Right cardiac atrium (tissue), 5 donors: Measurements from ENCODE around the gene PCDHB1. TPM values are rescaled to one million over a fixed set of nuclear protein-coding genes. Genes with fewer than 3 reads are reported as not detected.
"Not testable (repeated sequence)": the region's sequence is repeated elsewhere in the genome, so short reads cannot be mapped to it uniquely, and the experiment has no call there.

Experiments used
- ATAC-seq, 2 donors: fragments of 200-7000 bp; cut with Tn5 transposase; one replicate each; pipeline versions ENCODE4 v1.8.0 to v1.9.1; 2020; ENCODE audit warnings: moderate library complexity in 2 of 2, mild to moderate bottlenecking in 1 of 2
- DNase-seq, 3 donors: peaks; one replicate each; pipeline ENCODE4 v3.0.0-alpha.2; 2020
- H3K27ac ChIP-seq: one replicate; pipeline ENCODE4 v1.5.1; 2013; ENCODE audit warnings: mild to moderate bottlenecking, low read length, control low read depth, moderate library complexity
- H3K27me3 ChIP-seq: one replicate; pipeline ENCODE4 v1.6.1; 2013; ENCODE audit not compliant: control insufficient read depth, insufficient read depth
- H3K4me1 ChIP-seq: one replicate; pipeline ENCODE4 v1.6.1; 2013; ENCODE audit warnings: low read length; ENCODE audit not compliant: control insufficient read depth, insufficient read depth
- H3K4me3 ChIP-seq: one replicate; pipeline ENCODE4 v1.5.1; 2013; ENCODE audit warnings: low read length, control low read depth
- H3K9me3 ChIP-seq: one replicate; pipeline ENCODE4 v1.6.1; 2013; ENCODE audit warnings: low read length; ENCODE audit not compliant: control insufficient read depth
- WGBS: extraction: QIAGEN DNeasy Blood & Tissue Kit; methylation state at CpG from one replicate; pipeline ENCODE4 v1.1.7; 2013; 5-methylcytosine and 5-hydroxymethylcytosine counted together
- intact Hi-C, 4 donors: fragments of 100-400 bp; cut with DNase I; formaldehyde crosslinking; loops; one replicate each; pipeline versions ENCODE4 v1.11.0 to v1.14.0; 2022 to 2023
- polyA plus RNA-seq: library from polyadenylated mRNA; stranded (reverse); fragments of 200-250 nt; gene quantifications from one replicate; pipeline ENCODE4 v1.2.3, GENCODE V29; 2013
- total RNA-seq, 4 donors: library from RNA; stranded (reverse); fragmentation: NEBNext Ultra II Directional; extraction: Animal tissue kit (Norgen Biotek cat#: 25700); gene quantifications; one replicate each; pipeline ENCODE4 v1.2.1, GENCODE V29; 2021
- donor health status: healthy with polysubstance abuse.
- donor health status: DM: no; HTN: yes; CAD: no.
- donor health status: DM: no; HTN: no; CAD: no.
- donor health status: DM: no; HTN: yes; CAD: no; lungs with severe emphysema.
- donor health status: DM: yes; HTN: yes; CAD: no.

The PCDHB1 gene
- total and polyA plus RNA-seq, 5 donors, result not detected

DNA sequence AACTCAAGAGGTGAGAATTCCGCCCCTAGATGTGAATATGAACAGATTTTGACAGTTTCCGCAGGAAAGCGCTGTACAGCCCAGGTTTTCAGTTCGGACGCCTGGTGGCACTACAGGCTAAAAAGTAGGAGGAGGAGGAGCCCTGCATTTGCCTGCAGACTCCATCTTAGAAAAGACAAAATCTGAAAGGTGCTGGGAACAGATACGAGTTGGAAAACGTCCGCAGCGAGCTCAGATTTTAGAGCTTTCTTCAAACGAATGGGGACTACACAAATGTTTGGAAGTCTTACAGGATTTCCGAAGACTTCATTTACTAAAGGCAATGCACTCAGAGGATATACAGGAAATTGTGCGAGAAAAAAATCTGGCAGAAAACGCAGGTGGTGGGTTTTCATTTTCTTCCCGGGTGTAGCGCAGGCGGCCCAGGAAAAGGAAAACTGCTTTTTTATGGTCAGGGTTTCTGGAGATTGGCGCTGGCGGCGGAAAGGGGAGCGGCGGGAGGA, 33.4 kb downstream of the PCDHB1 start:
- WGBS, result 8% methylated on average over 21 of the region's 21 CpGs
- intact Hi-C loops, result no loop called here
- H3K27ac ChIP-seq, result no peak overlapping the region
- H3K27me3 ChIP-seq, result no peaks in the 10 kb centered on the region
- peak overlapping the region; percentile 81 for H3K4me3 ChIP-seq
- no peaks in the 10 kb centered on the region for H3K9me3 ChIP-seq
- ATAC-seq (peak; percentile 71 to 77), DNase-seq (peak; percentile 16 to 59 (median 35))
- no peaks in the 10 kb centered on the region for H3K4me1 ChIP-seq

DNA sequence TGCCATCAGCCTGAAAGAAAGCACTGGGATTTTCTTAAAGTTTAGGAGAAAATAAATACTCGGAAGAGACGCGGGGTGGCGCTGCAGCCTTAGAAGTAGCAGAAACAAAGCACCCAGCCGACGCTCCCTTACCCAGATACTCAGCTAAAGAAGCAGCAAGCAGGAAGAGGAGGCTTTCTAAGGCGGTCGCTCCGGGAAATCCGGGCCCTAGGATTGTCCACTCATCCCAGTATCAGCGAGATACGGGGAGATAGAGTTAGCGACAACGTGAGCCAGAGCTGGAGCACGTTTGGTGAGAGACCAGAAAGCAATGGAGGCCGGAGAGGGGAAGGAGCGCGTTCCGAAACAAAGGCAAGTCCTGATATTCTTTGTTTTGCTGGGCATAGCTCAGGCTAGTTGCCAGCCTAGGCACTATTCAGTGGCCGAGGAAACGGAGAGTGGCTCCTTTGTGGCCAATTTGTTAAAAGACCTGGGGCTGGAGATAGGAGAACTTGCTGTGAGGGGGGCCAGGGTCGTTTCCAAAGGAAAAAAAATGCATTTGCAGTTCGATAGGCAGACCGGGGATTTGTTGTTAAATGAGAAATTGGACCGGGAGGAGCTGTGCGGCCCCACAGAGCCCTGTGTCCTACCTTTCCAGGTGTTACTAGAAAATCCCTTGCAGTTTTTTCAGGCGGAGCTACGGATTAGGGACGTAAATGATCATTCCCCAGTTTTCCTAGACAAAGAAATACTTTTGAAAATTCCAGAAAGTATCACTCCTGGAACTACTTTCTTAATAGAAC, 43.5 kb downstream of the PCDHB1 start, which contains the start of gene PCDHB2:
PCDHB2 (plus strand) TSS at position 135 of the 782 bp plus-strand sequence; CDS start at position 311, 176 bp downstream.
- DNase-seq, result peak; percentile 38 to 72 (median 54)
- peak within 1 kb of the TSS; percentile 49 for H3K4me3 ChIP-seq
- no peak within 1 kb of the TSS for H3K27ac ChIP-seq
- H3K4me1 ChIP-seq, result no peaks in the 10 kb centered on the region
- H3K9me3 ChIP-seq, result peaks cover 8% of the 10 kb centered on the region
- WGBS, result 11% methylated on average over 29 of the region's 29 CpGs
- no peaks in the 10 kb centered on the region for H3K27me3 ChIP-seq
- intact Hi-C loops, result no loop called here
- ATAC-seq, result peak; percentile 36 to 62

DNA sequence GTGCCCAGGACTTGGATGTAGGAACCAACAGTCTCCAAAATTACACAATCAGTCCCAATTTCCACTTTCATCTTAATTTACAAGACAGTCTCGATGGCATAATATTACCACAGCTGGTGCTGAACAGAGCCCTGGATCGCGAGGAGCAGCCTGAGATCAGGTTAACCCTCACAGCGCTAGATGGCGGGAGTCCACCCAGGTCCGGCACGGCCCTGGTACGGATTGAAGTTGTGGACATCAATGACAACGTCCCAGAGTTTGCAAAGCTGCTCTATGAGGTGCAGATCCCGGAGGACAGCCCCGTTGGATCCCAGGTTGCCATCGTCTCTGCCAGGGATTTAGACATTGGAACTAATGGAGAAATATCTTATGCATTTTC, 44.1 kb downstream of the PCDHB1 start:
- ATAC-seq (no peak), DNase-seq (peak in 2 of 3 donors; percentile 16 to 29)
- peak overlapping the region; percentile 49 for H3K4me3 ChIP-seq
- no peaks in the 10 kb centered on the region for H3K4me1 ChIP-seq
- 39% methylated on average over 12 of the region's 12 CpGs for WGBS
- no peaks in the 10 kb centered on the region for H3K27me3 ChIP-seq
- intact Hi-C loops, result no loop called here
- no peak overlapping the region for H3K27ac ChIP-seq
- peaks cover 8% of the 10 kb centered on the region for H3K9me3 ChIP-seq

DNA sequence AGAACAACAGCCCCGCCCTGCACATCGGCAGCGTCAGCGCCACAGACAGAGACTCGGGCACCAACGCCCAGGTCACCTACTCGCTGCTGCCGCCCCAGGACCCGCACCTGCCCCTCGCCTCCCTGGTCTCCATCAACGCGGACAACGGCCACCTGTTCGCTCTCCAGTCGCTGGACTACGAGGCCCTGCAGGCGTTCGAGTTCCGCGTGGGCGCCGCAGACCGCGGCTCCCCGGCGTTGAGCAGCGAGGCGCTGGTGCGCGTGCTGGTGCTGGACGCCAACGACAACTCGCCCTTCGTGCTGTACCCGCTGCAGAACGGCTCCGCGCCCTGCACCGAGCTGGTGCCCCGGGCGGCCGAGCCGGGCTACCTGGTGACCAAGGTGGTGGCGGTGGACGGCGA, 45.0 kb downstream of the PCDHB1 start:
- H3K4me1 ChIP-seq, H3K27ac ChIP-seq, H3K27me3 ChIP-seq, intact Hi-C loops, ATAC-seq, DNase-seq, H3K4me3 ChIP-seq, H3K9me3 ChIP-seq: not testable (repeated sequence)
- WGBS, result 28% methylated on average over 27 of the region's 46 CpGs

DNA sequence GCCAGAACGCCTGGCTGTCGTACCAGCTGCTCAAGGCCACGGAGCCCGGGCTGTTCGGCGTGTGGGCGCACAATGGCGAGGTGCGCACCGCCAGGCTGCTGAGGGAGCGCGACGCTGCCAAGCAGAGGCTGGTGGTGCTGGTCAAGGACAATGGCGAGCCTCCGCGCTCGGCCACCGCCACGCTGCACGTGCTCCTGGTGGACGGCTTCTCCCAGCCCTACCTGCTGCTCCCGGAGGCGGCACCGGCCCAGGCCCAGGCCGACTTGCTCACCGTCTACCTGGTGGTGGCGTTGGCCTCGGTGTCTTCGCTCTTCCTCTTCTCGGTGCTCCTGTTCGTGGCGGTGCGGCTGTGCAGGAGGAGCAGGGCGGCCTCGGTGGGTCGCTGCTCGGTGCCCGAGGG, 45.4 kb downstream of the PCDHB1 start:
- DNase-seq, result peak in 1 of 3 donors; percentile 21
- H3K27ac ChIP-seq, ATAC-seq, intact Hi-C loops, H3K27me3 ChIP-seq, H3K9me3 ChIP-seq, H3K4me1 ChIP-seq, H3K4me3 ChIP-seq: not testable (repeated sequence)
- 27% methylated on average over 32 of the region's 38 CpGs for WGBS

DNA sequence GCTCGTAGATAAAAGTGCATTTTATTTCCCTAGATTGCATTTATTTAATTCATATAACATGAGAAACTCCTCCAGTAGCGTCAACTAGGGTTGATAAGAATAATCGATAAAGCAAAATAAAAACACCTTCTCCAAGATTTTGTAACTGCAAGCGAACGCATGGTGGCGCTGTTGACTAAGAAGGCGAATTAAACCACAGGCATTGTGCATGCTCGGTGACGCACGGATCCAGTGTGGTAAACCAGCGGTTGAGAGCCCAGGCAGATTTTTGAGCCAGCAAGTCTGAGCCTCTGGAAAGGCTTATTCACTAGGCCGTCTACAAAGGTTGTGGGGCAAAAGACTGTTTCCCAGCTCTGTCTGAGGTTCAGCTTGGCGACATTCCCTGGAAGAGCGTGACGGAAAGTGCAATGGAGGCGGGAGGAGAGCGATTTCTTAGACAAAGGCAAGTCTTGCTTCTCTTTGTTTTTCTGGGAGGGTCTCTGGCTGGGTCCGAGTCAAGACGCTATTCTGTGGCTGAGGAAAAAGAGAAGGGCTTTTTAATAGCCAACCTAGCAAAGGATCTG, 49.1 kb downstream of the PCDHB1 start, which contains the start of gene PCDHB3:
PCDHB3 (plus strand) TSS at position 231 of the 563 bp plus-strand sequence; CDS start at position 408, 177 bp downstream.
- peaks cover 3% of the 10 kb centered on the region for H3K9me3 ChIP-seq
- no peak within 1 kb of the TSS for H3K27ac ChIP-seq
- no peaks in the 10 kb centered on the region for H3K27me3 ChIP-seq
- ATAC-seq, result peak; percentile 50 to 52
- H3K4me1 ChIP-seq, result no peaks in the 10 kb centered on the region
- peak within 1 kb of the TSS; percentile 54 for H3K4me3 ChIP-seq
- 15% methylated on average over 19 of the region's 19 CpGs for WGBS
- DNase-seq, result peak; percentile 50 to 76 (median 70)
- intact Hi-C loops, result no loop called here

DNA sequence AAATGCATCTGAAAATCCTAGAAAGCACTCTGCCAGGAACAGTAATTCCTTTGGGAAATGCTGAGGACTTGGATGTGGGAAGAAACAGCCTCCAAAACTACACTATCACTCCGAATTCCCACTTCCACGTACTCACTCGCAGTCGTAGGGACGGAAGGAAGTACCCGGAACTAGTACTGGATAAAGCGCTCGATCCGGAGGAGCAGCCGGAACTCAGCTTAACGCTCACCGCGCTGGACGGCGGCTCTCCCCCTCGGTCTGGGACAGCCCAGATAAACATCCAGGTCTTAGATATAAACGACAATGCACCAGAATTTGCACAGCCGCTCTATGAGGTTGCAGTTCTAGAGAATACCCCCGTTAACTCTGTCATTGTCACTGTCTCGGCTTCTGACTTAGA, 49.9 kb downstream of the PCDHB1 start:
- WGBS, result 34% methylated on average over 20 of the region's 20 CpGs
- no peaks in the 10 kb centered on the region for H3K4me1 ChIP-seq
- H3K27me3 ChIP-seq, result no peaks in the 10 kb centered on the region
- H3K9me3 ChIP-seq, result peaks cover 2% of the 10 kb centered on the region
- intact Hi-C loops, result no loop called here
- H3K4me3 ChIP-seq, result peak overlapping the region; percentile 54
- H3K27ac ChIP-seq, result no peak overlapping the region
- peak in 1 of 3 donors; percentile 25 for DNase-seq
- peak in 1 of 2 donors; percentile 36 for ATAC-seq

DNA sequence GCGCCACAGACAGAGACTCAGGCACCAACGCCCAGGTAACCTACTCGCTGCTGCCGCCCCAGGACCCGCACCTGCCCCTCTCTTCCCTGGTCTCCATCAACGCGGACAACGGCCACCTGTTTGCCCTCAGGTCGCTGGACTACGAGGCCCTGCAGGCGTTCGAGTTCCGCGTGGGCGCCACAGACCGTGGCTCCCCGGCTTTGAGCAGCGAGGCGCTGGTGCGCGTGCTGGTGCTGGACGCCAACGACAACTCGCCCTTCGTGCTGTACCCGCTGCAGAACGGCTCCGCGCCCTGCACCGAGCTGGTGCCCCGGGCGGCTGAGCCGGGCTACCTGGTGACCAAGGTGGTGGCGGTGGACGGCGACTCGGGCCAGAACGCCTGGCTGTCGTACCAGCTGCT, 50.9 kb downstream of the PCDHB1 start:
- H3K4me1 ChIP-seq, H3K27me3 ChIP-seq, ATAC-seq, H3K27ac ChIP-seq, H3K9me3 ChIP-seq, intact Hi-C loops, H3K4me3 ChIP-seq: not testable (repeated sequence)
- peak in 1 of 3 donors; percentile 24 for DNase-seq
- WGBS, result 38% methylated on average over 39 of the region's 39 CpGs

DNA sequence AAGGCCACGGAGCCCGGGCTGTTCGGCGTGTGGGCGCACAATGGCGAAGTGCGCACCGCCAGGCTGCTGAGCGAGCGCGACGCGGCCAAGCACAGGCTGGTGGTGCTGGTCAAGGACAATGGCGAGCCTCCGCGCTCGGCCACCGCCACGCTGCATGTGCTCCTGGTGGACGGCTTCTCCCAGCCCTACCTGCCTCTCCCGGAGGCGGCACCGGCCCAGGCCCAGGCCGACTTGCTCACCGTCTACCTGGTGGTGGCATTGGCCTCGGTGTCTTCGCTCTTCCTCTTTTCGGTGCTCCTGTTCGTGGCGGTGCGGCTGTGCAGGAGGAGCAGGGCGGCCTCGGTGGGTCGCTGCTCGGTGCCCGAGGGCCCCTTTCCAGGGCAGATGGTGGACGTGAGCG, 51.3 kb downstream of the PCDHB1 start:
- H3K27me3 ChIP-seq, ATAC-seq, H3K4me1 ChIP-seq, H3K9me3 ChIP-seq, H3K27ac ChIP-seq, H3K4me3 ChIP-seq, intact Hi-C loops: not testable (repeated sequence)
- DNase-seq, result peak in 1 of 3 donors; percentile 31
- WGBS, result 34% methylated on average over 31 of the region's 38 CpGs

DNA sequence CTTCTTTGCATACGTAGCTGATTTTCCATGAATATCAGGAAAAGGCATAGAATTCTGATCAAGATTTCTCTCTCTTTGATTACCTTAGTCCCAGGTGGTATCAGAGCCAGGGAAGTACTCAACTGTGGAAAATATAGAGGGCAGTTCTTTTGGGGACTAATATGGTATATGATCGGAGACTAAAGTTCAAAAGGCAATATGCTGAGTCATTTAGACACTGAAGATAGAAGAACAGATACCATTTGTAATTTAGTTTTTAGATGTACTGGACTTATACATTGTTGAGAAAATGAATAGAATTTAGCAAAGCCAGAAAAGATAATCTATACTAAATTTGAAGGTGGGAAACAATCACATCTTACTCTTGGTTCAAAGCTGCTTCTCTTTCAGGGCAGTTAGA, 54.2 kb downstream of the PCDHB1 start:
- intact Hi-C loops, result no loop called here
- 73% methylated on average over 2 of the region's 2 CpGs for WGBS
- no peaks in the 10 kb centered on the region for H3K4me1 ChIP-seq
- DNase-seq (no peak), ATAC-seq (no peak)
- no peak overlapping the region for H3K27ac ChIP-seq
- H3K4me3 ChIP-seq, result no peak overlapping the region
- H3K27me3 ChIP-seq, result no peaks in the 10 kb centered on the region
- H3K9me3 ChIP-seq, result peaks cover 2% of the 10 kb centered on the region
